ENCODE data around the gene GATA2. TPM values are rescaled to one million over a fixed set of nuclear protein-coding genes. Genes with fewer than 3 reads are reported as not detected.

Gene GATA2
- total and polyA plus RNA-seq, 2 experiments from 2014 or later, result 23.8 to 34.0 TPM

GRCh38 chr3:128442070-128442469 lies 50.9 kb downstream of the GATA2 start:
- in situ Hi-C loops (cut with MboI), result no loop called here
- DNase-seq, result no peak
- no peaks in the 10 kb centered on the region for H3K27me3 ChIP-seq (replicated peaks; ENCODE audit: insufficient read depth)
- no peaks in the 10 kb centered on the region for H4K20me1 ChIP-seq (ENCODE audit: insufficient read depth)
- TF ChIP-seq EZH2phosphoT487 (IDR thresholded peaks at IDR 0.05; ENCODE audit: insufficient read depth, low read depth) (no peak), EZH2 (IDR thresholded peaks at IDR 0.05; ENCODE audit: insufficient read depth, poor library complexity, severe bottlenecking) (no peak)
- no peaks in the 10 kb centered on the region for H3K4me1 ChIP-seq (ENCODE audit: insufficient read depth)
- no peaks in the 10 kb centered on the region for H3K79me2 ChIP-seq (ENCODE audit: insufficient read depth)
- no peaks in the 10 kb centered on the region for H3K9me3 ChIP-seq (ENCODE audit: low read depth)
- WGBS, 2 experiments (ENCODE audit: low coverage in 1 of 2, low lambda C conversion rate in 2 of 2, missing lambda C conversion rate in 2 of 2), result 61 to 70% methylated on average over 7 of the region's 7 CpGs
- no peak overlapping the region for H3K4me2 ChIP-seq (ENCODE audit: unreplicated experiment)
- no peak overlapping the region for H3K27ac ChIP-seq
- no peak overlapping the region for H2AFZ ChIP-seq
- H3F3A ChIP-seq (ENCODE audit: insufficient read depth), result no peaks in the 10 kb centered on the region
- H3K9ac ChIP-seq, result no peak overlapping the region
- no peak overlapping the region for H3K4me3 ChIP-seq
- H3K36me3 ChIP-seq (ENCODE audit: low read depth), result no peaks in the 10 kb centered on the region
- no peaks in the 10 kb centered on the region for H3K9me2 ChIP-seq (ENCODE audit: insufficient read depth)

DNA sequence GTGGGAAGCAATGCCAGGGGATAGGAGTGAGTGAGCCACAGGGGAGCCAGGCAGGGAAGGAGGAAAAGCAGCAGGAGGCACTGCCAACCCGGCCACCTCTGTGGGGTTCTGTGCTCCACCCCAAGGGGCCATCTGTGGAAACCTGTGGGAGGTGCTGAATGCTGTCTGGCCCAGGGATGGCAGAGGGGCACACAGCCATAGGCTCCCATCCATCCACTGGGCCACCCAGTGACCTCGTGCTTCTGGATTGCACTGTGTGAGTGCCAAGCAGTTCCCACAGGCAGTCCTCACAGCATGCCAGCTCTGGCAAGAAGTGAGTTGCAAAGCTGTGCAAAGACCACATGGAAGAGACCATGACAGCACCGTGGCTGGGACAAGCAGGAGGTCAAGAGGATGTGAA lies 53.8 kb downstream of the GATA2 start:
- in situ Hi-C loops (cut with MboI), result no loop called here
- TF ChIP-seq EZH2phosphoT487 (IDR thresholded peaks at IDR 0.05; ENCODE audit: insufficient read depth, low read depth), result no peak
- TF ChIP-seq EZH2 (IDR thresholded peaks at IDR 0.05; ENCODE audit: insufficient read depth, poor library complexity, severe bottlenecking), result no peak
- peak; percentile 50 for DNase-seq

GRCh38 chr3:128438488-128439072 lies 54.4 kb downstream of the GATA2 start:
- Histone ChIP-seq H3K4me1 (ENCODE audit: insufficient read depth) (no peaks in the 10 kb centered on the region), H3K79me2 (ENCODE audit: insufficient read depth) (no peaks in the 10 kb centered on the region), H2AFZ (no peak overlapping the region), H3K9me2 (ENCODE audit: insufficient read depth) (no peaks in the 10 kb centered on the region), H3K27ac (no peak overlapping the region), H3K9me3 (ENCODE audit: low read depth) (no peaks in the 10 kb centered on the region), H3F3A (ENCODE audit: insufficient read depth) (no peaks in the 10 kb centered on the region), H3K36me3 (ENCODE audit: low read depth) (no peaks in the 10 kb centered on the region), H3K4me3 (no peak overlapping the region), H4K20me1 (ENCODE audit: insufficient read depth) (no peaks in the 10 kb centered on the region), H3K27me3 (replicated peaks; ENCODE audit: insufficient read depth) (0 out of 2 replicates have a peak, but pooled peaks cover under 1% of the 10 kb centered on the region), H3K9ac (no peak overlapping the region), H3K4me2 (ENCODE audit: unreplicated experiment) (no peak overlapping the region)
- 59 to 64% methylated on average over 6 of the region's 6 CpGs for WGBS, 2 experiments (ENCODE audit: low coverage in 1 of 2, low lambda C conversion rate in 2 of 2, missing lambda C conversion rate in 2 of 2)
- in situ Hi-C loops (cut with MboI), result no loop called here
- TF ChIP-seq EZH2 (IDR thresholded peaks at IDR 0.05; ENCODE audit: insufficient read depth, poor library complexity, severe bottlenecking), result no peak
- TF ChIP-seq EZH2phosphoT487 (IDR thresholded peaks at IDR 0.05; ENCODE audit: insufficient read depth, low read depth), result no peak
- DNase-seq, result no peak

More for the DNA sequence above, 53.8 kb downstream of the GATA2 start:
- Histone ChIP-seq H3K27me3 (replicated peaks; ENCODE audit: insufficient read depth) (no peaks in the 10 kb centered on the region), H3K4me3 (no peak overlapping the region), H3K9me2 (ENCODE audit: insufficient read depth) (no peaks in the 10 kb centered on the region), H2AFZ (no peak overlapping the region), H3K4me1 (ENCODE audit: insufficient read depth) (no peaks in the 10 kb centered on the region), H3K27ac (no peak overlapping the region), H3K79me2 (ENCODE audit: insufficient read depth) (no peaks in the 10 kb centered on the region), H3F3A (ENCODE audit: insufficient read depth) (no peaks in the 10 kb centered on the region), H3K9ac (no peak overlapping the region), H4K20me1 (ENCODE audit: insufficient read depth) (no peaks in the 10 kb centered on the region), H3K9me3 (ENCODE audit: low read depth) (no peaks in the 10 kb centered on the region), H3K4me2 (ENCODE audit: unreplicated experiment) (no peak overlapping the region), H3K36me3 (ENCODE audit: low read depth) (no peaks in the 10 kb centered on the region)
- 16 to 17% methylated on average over 3 of the region's 3 CpGs for WGBS, 2 experiments (ENCODE audit: low coverage in 1 of 2, low lambda C conversion rate in 2 of 2, missing lambda C conversion rate in 2 of 2)

DNA sequence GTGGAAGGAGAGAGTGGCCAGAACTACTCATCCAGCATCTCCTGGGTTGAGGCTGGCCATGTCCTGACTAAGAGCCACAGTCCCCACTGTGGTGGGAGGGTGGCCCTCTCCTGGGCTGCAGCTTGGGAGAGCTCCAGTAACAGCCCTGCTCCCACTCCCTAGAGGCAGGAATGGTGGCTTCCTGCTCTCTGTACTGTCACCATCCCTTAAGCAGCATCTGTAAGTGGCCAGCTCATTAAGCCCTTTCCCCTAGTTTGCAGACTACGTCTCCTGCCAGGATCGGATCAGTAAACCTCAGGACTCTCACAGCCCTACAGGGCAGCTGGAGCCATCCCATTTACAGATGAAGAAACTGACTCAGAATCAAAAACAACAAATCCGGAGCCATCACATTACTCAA lies 56.8 kb downstream of the GATA2 start:
- no peaks in the 10 kb centered on the region for H3K79me2 ChIP-seq (ENCODE audit: insufficient read depth)
- no peak for TF ChIP-seq EZH2phosphoT487 (IDR thresholded peaks at IDR 0.05; ENCODE audit: insufficient read depth, low read depth)
- no peak for TF ChIP-seq EZH2 (IDR thresholded peaks at IDR 0.05; ENCODE audit: insufficient read depth, poor library complexity, severe bottlenecking)
- no peaks in the 10 kb centered on the region for H3F3A ChIP-seq (ENCODE audit: insufficient read depth)
- 57 to 70% methylated on average over 3 of the region's 3 CpGs for WGBS, 2 experiments (ENCODE audit: low coverage in 1 of 2, low lambda C conversion rate in 2 of 2, missing lambda C conversion rate in 2 of 2)
- no peak overlapping the region for H2AFZ ChIP-seq
- no peak for DNase-seq
- peaks cover 22% of the 10 kb centered on the region for H3K27me3 ChIP-seq (replicated peaks; ENCODE audit: insufficient read depth)
- no peaks in the 10 kb centered on the region for H3K9me2 ChIP-seq (ENCODE audit: insufficient read depth)
- H3K27ac ChIP-seq, result no peak overlapping the region
- no peaks in the 10 kb centered on the region for H3K36me3 ChIP-seq (ENCODE audit: low read depth)
- H3K4me1 ChIP-seq (ENCODE audit: insufficient read depth), result no peaks in the 10 kb centered on the region
- no peak overlapping the region for H3K4me3 ChIP-seq
- no peak overlapping the region for H3K4me2 ChIP-seq (ENCODE audit: unreplicated experiment)
- no peaks in the 10 kb centered on the region for H4K20me1 ChIP-seq (ENCODE audit: insufficient read depth)
- in situ Hi-C loops (cut with MboI), result no loop called here
- H3K9ac ChIP-seq, result no peak overlapping the region
- H3K9me3 ChIP-seq (ENCODE audit: low read depth), result no peaks in the 10 kb centered on the region
